Measurements from ENCODE around the gene SHC1. TPM values are rescaled to one million over a fixed set of nuclear protein-coding genes. Genes with fewer than 3 reads are reported as not detected.

The SHC1 gene
- total RNA-seq, 2 donors from 2014 or later = 72.3 to 72.7 TPM

DNA sequence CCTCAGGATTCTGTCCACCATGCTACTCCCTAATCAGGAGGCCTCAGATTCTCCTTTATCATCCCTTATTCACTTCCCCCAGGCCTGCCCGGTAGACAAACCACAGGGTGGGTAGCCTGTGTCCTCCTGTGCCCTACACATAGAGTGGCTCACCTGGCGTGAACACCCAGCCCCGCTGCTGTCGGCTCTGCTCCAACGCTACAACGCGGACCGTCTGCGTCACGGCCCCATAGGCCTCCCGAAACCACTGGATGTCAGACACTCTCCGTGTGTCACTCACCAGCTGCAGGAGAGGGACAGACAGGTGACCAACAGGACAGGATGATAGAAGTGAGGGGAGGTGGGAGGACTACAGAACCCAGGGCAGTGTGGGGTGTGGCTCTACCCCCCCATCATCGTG, 44.3 kb downstream of the SHC1 start:
- Mint-ChIP-seq H3K27ac (no peak overlapping the region), H3K36me3 (peaks cover 13% of the 10 kb centered on the region), H3K27me3 (no peaks in the 10 kb centered on the region), H3K4me1 (ENCODE audit: low read depth in 2 of 2) (peaks cover 0 to 4% of the 10 kb centered on the region in 2 donors), H3K9me3 (no peaks in the 10 kb centered on the region), H3K4me3 (no peak overlapping the region)
- DNase-seq (ENCODE audit: low spot score) = no peak
- ATAC-seq = no peak

DNA sequence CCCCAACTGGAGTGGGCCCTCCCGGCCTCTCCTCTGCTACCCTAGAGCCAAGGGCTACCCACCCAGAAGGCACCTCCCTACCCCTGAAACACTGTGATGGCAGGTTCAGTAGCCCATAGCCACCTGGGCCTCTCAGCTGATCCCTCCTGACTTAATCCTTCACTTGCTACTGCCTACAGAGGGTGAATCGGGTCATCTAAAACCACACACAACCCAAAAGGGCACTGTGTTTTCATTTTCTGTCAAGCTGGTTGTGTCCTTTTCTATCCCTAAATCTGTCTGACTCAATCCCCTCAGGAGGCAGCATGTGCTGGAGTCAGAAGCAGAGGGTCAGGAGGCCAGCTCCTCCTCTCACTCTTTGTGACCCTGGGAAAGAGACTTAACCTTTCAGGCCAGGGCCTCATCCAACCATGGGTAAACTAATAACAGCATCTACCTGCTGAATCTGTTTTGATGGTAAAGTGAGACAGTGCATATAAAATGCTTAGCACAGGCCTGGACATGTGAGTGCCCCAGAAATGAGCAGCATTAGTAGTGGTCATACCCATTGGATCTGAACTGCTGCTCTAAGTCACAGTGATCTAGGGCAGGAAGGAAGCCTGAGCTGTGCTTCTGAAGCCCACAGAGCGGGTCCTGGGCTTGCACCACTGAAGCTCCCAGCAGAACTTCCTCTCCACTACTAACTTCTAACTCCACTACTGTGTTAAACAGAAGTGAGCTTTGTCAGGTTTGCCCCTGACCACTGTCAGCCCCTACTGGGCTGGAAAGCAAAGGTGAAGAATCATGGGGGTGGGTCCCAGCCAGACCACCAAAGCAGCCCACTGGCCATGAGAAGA, 45.0 kb downstream of the SHC1 start:
- Mint-ChIP-seq H3K27ac (no peak overlapping the region), H3K9me3 (no peaks in the 10 kb centered on the region), H3K4me1 (ENCODE audit: low read depth in 2 of 2) (peaks cover 0 to 4% of the 10 kb centered on the region in 2 donors), H3K27me3 (no peaks in the 10 kb centered on the region), H3K4me3 (no peak overlapping the region), H3K36me3 (peaks cover 13% of the 10 kb centered on the region)
- no peak for ATAC-seq
- no peak for DNase-seq (ENCODE audit: low spot score)

DNA sequence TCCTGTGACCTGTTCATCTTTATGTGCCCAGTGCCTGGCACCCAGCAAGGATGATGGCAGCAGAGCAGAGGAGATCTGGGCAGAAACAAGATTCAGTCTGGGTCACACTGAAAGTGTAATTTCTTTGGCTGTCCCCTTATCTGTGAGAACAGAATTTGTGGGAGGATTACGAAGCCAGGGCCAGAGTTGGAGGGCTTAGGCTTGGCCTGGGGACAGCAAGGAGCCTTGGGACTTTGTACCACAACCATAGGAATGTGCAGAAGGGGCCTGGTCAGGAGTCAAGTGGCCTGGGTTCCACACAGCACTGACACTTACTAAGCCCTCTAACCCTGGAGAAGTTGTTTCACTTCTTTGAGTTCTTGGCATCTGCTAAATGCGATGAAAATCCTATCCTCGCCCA, 46.9 kb downstream of the SHC1 start:
- DNase-seq (ENCODE audit: low spot score) (no peak), ATAC-seq (no peak)
- no peak overlapping the region for H3K4me3 Mint-ChIP-seq
- peaks cover 13% of the 10 kb centered on the region for H3K36me3 Mint-ChIP-seq
- H3K27ac Mint-ChIP-seq = no peak overlapping the region
- H3K9me3 Mint-ChIP-seq = no peaks in the 10 kb centered on the region
- H3K27me3 Mint-ChIP-seq = no peaks in the 10 kb centered on the region
- peaks cover 0 to 4% of the 10 kb centered on the region in 2 donors for H3K4me1 Mint-ChIP-seq (ENCODE audit: low read depth in 2 of 2)

DNA sequence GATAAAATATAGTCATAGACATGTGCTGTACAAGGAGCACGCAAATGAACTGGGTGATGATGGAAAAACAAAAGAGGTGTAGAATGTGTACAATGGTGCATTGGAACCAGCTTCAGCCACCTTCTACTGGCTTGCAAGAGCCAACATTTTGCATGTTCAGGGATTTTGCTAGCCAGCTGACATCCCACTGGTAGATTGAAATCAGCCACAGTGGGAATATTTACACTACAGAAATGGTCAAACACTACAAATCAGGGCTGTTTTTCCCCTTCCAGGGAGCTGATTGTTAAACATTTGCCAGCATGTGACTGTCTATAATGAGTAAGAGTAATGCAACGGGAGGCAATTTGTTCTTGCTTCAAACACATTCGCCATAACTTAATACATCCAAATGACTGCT, 57.3 kb downstream of the SHC1 start:
- H3K27me3 Mint-ChIP-seq = no peaks in the 10 kb centered on the region
- H3K4me3 Mint-ChIP-seq = no peak overlapping the region
- H3K9me3 Mint-ChIP-seq = no peaks in the 10 kb centered on the region
- H3K36me3 Mint-ChIP-seq = peaks cover 6% of the 10 kb centered on the region
- ATAC-seq = no peak
- H3K27ac Mint-ChIP-seq = no peak overlapping the region
- DNase-seq (ENCODE audit: low spot score) = no peak
- no peaks in the 10 kb centered on the region for H3K4me1 Mint-ChIP-seq (ENCODE audit: low read depth in 2 of 2)

DNA sequence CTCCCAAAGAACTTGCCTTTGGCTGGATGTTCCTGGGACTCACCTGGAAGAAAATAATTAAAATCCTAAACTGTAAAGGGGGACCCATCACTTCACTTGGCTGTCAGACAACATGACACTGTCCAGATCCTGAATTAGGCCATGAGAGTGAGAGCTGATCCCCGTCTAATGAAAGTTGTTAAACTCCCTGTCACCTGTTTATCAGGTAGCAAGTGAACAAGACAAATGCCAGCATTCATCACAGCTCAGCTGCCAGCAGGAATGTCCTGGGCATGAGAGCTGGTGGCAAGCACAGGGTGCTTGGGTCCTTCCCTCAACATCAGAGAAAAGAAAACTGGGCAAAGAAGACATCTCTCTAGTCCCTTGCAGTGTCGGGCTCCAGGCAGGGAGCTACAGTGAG, 57.8 kb downstream of the SHC1 start:
- Mint-ChIP-seq H3K4me3 (no peak overlapping the region), H3K9me3 (no peaks in the 10 kb centered on the region), H3K36me3 (peaks cover 6% of the 10 kb centered on the region), H3K27ac (no peak overlapping the region), H3K4me1 (ENCODE audit: low read depth in 2 of 2) (no peaks in the 10 kb centered on the region), H3K27me3 (no peaks in the 10 kb centered on the region)
- ATAC-seq (no peak), DNase-seq (ENCODE audit: low spot score) (no peak)

Other genes starting within 250 kb of the SHC1 start
- under 1 TPM in 1 of 2 donors, not detected in 1; 0.08 TPM for gene KCNN3, start 100.5 kb downstream of the SHC1 start, total RNA-seq
- 10 to 100 TPM; 28.8 to 53.9 TPM for gene PMVK, start 34.0 kb downstream of the SHC1 start, total RNA-seq
- 10 to 100 TPM; 28.9 to 40.7 TPM for gene PBXIP1, start 14.6 kb downstream of the SHC1 start, total RNA-seq
- gene PYGO2, start 9.0 kb downstream of the SHC1 start, total RNA-seq = 10 to 100 TPM; 27.4 to 36.0 TPM
- 10 to 100 TPM; 52.4 to 72.9 TPM for gene CKS1B, start 3.9 kb upstream of the SHC1 start, total RNA-seq
- gene FLAD1, start 12.6 kb upstream of the SHC1 start, total RNA-seq = 10 to 100 TPM; 53.1 to 84.2 TPM
- gene LENEP, start 22.8 kb upstream of the SHC1 start, total RNA-seq = 1 to 10 TPM in 1 of 2 donors, under 1 TPM in 1; 0.48 to 4.3 TPM
- 100 to 1,000 TPM in 1 of 2 donors, 10 to 100 TPM in 1; 78.4 to 107 TPM for gene ZBTB7B, start 32.1 kb upstream of the SHC1 start, total RNA-seq
- gene DCST2, start 63.0 kb upstream of the SHC1 start, total RNA-seq = under 1 TPM in 1 of 2 donors, not detected in 1; 0.57 TPM
- not detected for gene DCST1, start 63.1 kb upstream of the SHC1 start, total RNA-seq
- gene ADAM15, start 80.6 kb upstream of the SHC1 start, total RNA-seq = 100 to 1,000 TPM in 1 of 2 donors, 10 to 100 TPM in 1; 42.1 to 107 TPM
- 1 to 10 TPM; 1.7 to 4.7 TPM for gene EFNA4, start 93.0 kb upstream of the SHC1 start, total RNA-seq
- gene EFNA3, start 108.1 kb upstream of the SHC1 start, total RNA-seq = 1 to 10 TPM in 1 of 2 donors, not detected in 1; 1.2 TPM
- gene EFNA1, start 157.1 kb upstream of the SHC1 start, total RNA-seq = not detected
- gene SLC50A1, start 165.1 kb upstream of the SHC1 start, total RNA-seq = 10 to 100 TPM; 28.8 to 36.3 TPM
- gene DPM3, start 169.8 kb upstream of the SHC1 start, total RNA-seq = 10 to 100 TPM; 26.0 to 31.1 TPM
- 100 to 1,000 TPM; 149 to 223 TPM for gene KRTCAP2, start 202.6 kb upstream of the SHC1 start, total RNA-seq
- 1 to 10 TPM; 3.6 to 9.3 TPM for gene TRIM46, start 203.1 kb upstream of the SHC1 start, total RNA-seq
- 1 to 10 TPM; 4.1 to 9.4 TPM for gene THBS3, start 237.2 kb upstream of the SHC1 start, total RNA-seq
- 10 to 100 TPM; 42.6 to 53.0 TPM for gene MTX1, start 237.9 kb upstream of the SHC1 start, total RNA-seq

Data from natural killer cell treated with Interleukin-12 subunit alpha and Interleukin-12 subunit beta and Interleukin-15 and Interleukin-18, amount 100 ng/mL, for 72 hours (primary cell).